Stimulated activated CD8-positive, alpha-beta memory T cell treated with anti-CD3 and anti-CD28 coated beads, Interleukin-15, amount 100 ng/mL, for 24 hours (primary cell): ENCODE data around the gene CDHR3.
"Not testable (repeated sequence)": the region's sequence is repeated elsewhere in the genome, so short reads cannot be mapped to it uniquely, and the experiment has no call there.

Experiments used
- DNase-seq: peaks from one replicate; pipeline ENCODE4 v3.0.0-alpha.2; 2020; ENCODE audit warnings: low read depth

Gene CDHR3

GRCh38 chr7:105971845-105972244, 8.8 kb downstream of the CDHR3 start:
- no peak for DNase-seq

- DNase-seq: no peak
Observed at GRCh38 chr7:105972276-105972675, 9.2 kb downstream of the CDHR3 start.

GRCh38 chr7:105974471-105974870, 11.4 kb downstream of the CDHR3 start:
- no peak for DNase-seq

GRCh38 chr7:105975770-105976417, 12.8 kb downstream of the CDHR3 start:
- no peak for DNase-seq

GRCh38 chr7:105976868-105977267, 13.8 kb downstream of the CDHR3 start:
- no peak for DNase-seq

- DNase-seq: no peak
Observed at GRCh38 chr7:105978035-105978434, 15.0 kb downstream of the CDHR3 start.

- DNase-seq: no peak
Observed at GRCh38 chr7:105978974-105979373, 15.9 kb downstream of the CDHR3 start.

- DNase-seq: no peak
Observed at GRCh38 chr7:105979405-105979804, 16.3 kb downstream of the CDHR3 start.

GRCh38 chr7:105980645-105981396, 17.8 kb downstream of the CDHR3 start:
- no peak for DNase-seq

GRCh38 chr7:105982388-105982787, 19.3 kb downstream of the CDHR3 start:
- DNase-seq: no peak

GRCh38 chr7:105984808-105985207, 21.7 kb downstream of the CDHR3 start:
- not testable (repeated sequence) for DNase-seq

- no peak for DNase-seq
Observed at GRCh38 chr7:105985229-105985628, 22.2 kb downstream of the CDHR3 start.

- DNase-seq: no peak
Observed at GRCh38 chr7:105985672-105986215, 22.7 kb downstream of the CDHR3 start.

- DNase-seq: no peak
Observed at GRCh38 chr7:105987046-105987445, 24.0 kb downstream of the CDHR3 start.

- DNase-seq: no peak
Observed at GRCh38 chr7:105988276-105988675, 25.2 kb downstream of the CDHR3 start.

GRCh38 chr7:105989191-105989590, 26.1 kb downstream of the CDHR3 start:
- no peak for DNase-seq

- no peak for DNase-seq
Observed at GRCh38 chr7:105989686-105990085, 26.6 kb downstream of the CDHR3 start.

GRCh38 chr7:105990141-105990540, 27.1 kb downstream of the CDHR3 start:
- no peak for DNase-seq

- DNase-seq: no peak
Observed at GRCh38 chr7:105990727-105991453, 27.8 kb downstream of the CDHR3 start.

- DNase-seq: no peak
Observed at GRCh38 chr7:105992905-105993304, 29.8 kb downstream of the CDHR3 start.

- DNase-seq: no peak
Observed at GRCh38 chr7:105996860-105997737, 34.0 kb downstream of the CDHR3 start.

- no peak for DNase-seq
Observed at GRCh38 chr7:105999256-105999655, 36.2 kb downstream of the CDHR3 start.
